Activated CD4-positive, alpha-beta T cell treated with anti-CD3 and anti-CD28 coated beads for 1 hour (primary cell): ENCODE results near the gene FOXP1.

Experiments
- DNase-seq: peaks from one replicate; pipeline ENCODE4 v3.0.0-alpha.2; 2020

Gene FOXP1

GRCh38 chr3:71104976-71105375 is 478.6 kb downstream of the FOXP1 start:
- DNase-seq = no peak

GRCh38 chr3:71104556-71104955 is 479.0 kb downstream of the FOXP1 start:
- no peak for DNase-seq

GRCh38 chr3:71104121-71104541 is 479.4 kb downstream of the FOXP1 start:
- no peak for DNase-seq

GRCh38 chr3:71103430-71103921 is 480.1 kb downstream of the FOXP1 start:
- no peak for DNase-seq

- DNase-seq = no peak
Measured at GRCh38 chr3:71102111-71102983, 481.2 kb downstream of the FOXP1 start.

- DNase-seq = no peak
Measured at GRCh38 chr3:71101626-71102025, 481.9 kb downstream of the FOXP1 start.

GRCh38 chr3:71101014-71101413 is 482.5 kb downstream of the FOXP1 start:
- DNase-seq = no peak

- DNase-seq = no peak
Measured at GRCh38 chr3:71099997-71100719, 483.4 kb downstream of the FOXP1 start.

GRCh38 chr3:71097557-71097956 is 486.0 kb downstream of the FOXP1 start:
- DNase-seq = no peak

- no peak for DNase-seq
Measured at GRCh38 chr3:71095511-71096291, 487.8 kb downstream of the FOXP1 start.

- no peak for DNase-seq
Measured at GRCh38 chr3:71094658-71095209, 488.8 kb downstream of the FOXP1 start.

GRCh38 chr3:71092665-71093064 is 490.9 kb downstream of the FOXP1 start:
- DNase-seq = no peak

- DNase-seq = no peak
Measured at GRCh38 chr3:71090207-71090606, 493.3 kb downstream of the FOXP1 start.

- DNase-seq = no peak
Measured at GRCh38 chr3:71089271-71089847, 494.2 kb downstream of the FOXP1 start.

- no peak for DNase-seq
Measured at GRCh38 chr3:71088742-71089141, 494.8 kb downstream of the FOXP1 start.

GRCh38 chr3:71088019-71088708 is 495.4 kb downstream of the FOXP1 start:
- DNase-seq = no peak

- no peak for DNase-seq
Measured at GRCh38 chr3:71087143-71088018, 496.1 kb downstream of the FOXP1 start.

- no peak for DNase-seq
Measured at GRCh38 chr3:71086777-71087142, 496.8 kb downstream of the FOXP1 start.

- DNase-seq = no peak
Measured at GRCh38 chr3:71083726-71084131, 499.8 kb downstream of the FOXP1 start.

- no peak for DNase-seq
Measured at GRCh38 chr3:71082833-71083232, 500.7 kb downstream of the FOXP1 start.
